NCI-H2081 (cell line): ENCODE measurements around the gene FCGR3B.
A peak's percentile ranks its signal among the peaks of the same experiment; 100 is the strongest.
"Not testable (repeated sequence)": the region's sequence is repeated elsewhere in the genome, so short reads cannot be mapped to it uniquely, and the experiment has no call there.

ENCODE experiments used
- DNase-seq, 2 experiments: peaks; one replicate each; lab custom pipeline; 2025; lab: John Stamatoyannopoulos, UW

Gene FCGR3B

DNA sequence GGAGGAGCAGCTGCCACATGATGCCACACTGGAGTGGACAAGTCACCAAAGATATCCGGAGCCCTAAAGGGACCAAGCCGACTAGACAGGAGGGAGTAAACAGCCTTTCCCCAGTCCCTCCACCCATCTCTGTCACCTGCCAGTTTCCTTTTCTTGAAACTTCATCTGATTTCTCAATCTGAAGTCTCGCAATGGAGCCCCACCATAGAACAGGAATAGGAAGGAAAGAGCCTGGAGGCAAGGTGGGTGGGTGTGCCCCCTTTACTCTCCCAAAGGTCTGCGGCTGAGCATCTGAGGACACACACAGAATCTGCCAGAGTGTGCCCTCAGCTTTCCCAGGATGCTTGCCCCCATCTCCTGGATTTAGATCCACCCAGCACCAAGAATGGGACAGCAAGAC is at the start of gene FCGR3B:
Gene FCGR3B, minus strand, starts transcription at position 101 of the 400 bp plus-strand sequence. Its CDS starts 82 bp downstream, at position 19.
- DNase-seq, result no peak

DNA sequence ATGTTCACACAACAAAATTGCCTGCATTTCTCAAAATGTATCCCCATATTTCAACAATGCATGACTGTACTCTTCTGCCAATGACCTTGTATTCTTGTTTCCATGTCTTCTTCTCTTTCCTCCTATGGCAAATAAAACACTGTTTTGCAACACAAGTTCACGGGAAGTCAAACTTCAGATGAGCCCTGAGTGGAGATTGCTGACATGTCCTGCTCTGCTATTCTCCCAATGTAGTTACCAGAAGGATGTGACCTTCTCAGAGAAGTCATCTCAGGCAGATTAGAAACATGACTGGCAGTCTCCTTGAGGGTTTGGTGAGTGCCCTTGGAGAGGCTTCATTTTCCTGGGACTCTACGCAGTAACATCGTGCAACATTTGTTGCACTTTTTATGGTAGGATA is 47.5 kb upstream of the FCGR3B start:
- DNase-seq, result no peak

DNA sequence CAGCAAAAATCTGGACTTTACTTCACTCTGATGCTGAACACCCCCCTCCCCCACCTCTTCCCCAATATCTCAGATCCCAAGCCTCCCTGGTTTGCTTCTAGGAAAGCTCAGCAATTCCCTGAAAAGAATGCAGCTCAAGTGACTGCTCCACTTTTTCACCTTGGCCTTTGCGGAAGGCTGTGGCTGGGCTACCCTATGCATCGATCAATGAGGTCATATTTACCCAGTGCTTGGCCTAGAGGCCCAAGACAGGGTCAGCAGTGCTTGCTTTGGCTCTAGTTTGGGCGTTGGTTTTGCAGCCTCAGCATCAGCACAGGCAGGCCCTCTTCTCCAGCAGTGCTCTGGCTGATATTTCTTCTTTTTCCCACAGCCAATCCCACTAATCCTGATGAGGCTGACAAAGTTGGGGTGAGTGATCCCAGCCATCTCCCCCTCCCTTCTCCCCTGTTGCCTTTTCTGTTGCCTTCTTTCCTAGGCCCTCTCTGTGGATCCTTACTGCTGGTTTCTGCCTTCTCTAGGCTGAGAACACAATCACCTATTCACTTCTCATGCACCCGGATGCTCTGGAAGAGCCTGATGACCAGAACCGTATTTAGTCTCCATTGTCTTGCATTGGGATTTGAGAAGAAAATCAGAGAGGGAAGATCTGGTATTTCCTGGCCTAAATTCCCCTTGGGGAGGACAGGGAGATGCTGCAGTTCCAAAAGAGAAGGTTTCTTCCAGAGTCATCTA is 46.1 kb upstream of the FCGR3B start:
- no peak for DNase-seq

DNA sequence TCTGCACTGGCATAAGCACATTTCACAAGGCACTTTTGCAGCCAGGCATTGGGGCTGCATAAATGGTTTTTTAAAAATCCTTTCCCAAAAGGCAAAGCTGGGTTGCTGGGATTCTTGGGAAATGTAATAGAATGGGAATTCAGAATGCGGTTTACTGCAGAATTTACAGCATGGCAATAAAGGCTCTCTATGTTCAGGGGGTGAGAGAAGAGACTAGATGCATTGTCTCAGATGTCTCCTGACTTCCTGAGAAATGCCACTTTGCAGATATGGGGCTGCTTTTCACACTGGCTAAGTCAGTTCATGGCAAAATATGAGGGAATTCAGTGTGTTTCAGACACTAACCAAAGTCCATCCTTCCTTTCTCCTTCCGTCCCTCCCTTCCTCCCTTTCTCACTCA is 45.5 kb upstream of the FCGR3B start:
- DNase-seq, result no peak

DNA sequence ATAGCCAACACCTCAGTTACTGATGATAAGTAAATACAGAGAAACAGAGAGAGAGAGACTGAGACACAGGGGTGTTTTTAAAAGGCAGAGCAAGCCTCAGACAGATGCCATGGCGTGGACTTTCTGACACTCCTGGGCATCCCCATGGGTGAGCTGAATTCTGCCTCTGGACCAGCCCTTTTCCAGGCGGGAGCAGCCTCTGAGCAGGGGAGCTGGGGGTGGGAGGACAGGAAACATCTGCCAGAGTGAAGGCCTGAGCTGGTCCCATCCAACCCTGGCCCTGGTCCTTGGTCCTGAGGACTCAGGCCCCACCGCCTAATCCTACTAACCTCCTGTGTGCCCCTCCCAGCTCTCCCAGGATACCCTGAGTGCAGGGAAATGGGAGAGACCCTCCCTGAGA is 43.9 kb upstream of the FCGR3B start:
- not testable (repeated sequence) for DNase-seq

DNA sequence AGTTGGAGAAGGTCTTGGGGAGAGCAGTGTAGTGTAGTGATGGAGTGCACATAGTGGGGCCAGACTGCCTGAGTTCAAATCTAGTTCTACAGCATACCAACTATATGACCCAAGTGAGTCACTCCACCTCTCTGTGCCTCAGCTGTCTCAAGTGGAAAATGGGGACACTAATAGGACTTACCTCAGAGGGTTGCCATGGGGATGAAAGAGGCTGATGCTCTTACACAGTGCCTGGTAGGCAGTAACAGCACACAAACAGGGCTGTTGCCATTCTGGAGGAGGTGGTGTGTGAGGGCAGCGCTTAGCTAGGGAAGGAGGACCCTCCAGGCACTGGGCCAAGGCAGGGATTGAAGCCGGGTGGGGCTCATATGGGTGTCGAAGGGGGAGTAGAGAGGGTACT is 43.5 kb upstream of the FCGR3B start:
- DNase-seq, result not testable (repeated sequence)

DNA sequence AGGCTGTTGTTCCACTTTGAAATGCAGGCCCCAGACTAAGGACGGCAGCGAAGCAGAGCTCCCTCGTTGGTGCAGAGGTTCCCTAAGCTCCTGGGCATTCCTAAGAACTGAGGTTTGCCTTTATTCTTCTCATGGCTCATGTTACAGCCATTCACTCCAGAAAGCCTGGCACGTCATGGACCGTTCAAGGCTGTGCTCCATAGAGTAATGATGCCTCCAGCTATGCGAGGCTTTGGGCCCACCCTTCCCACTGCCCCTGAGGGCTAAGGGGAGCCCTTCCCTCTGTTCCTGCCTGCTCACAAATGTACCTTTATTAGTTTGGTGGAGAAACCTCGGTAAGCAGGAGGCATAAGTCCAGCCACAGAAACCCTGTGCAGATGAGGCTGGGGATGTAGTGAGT is 42.5 kb upstream of the FCGR3B start:
- not testable (repeated sequence) for DNase-seq

DNA sequence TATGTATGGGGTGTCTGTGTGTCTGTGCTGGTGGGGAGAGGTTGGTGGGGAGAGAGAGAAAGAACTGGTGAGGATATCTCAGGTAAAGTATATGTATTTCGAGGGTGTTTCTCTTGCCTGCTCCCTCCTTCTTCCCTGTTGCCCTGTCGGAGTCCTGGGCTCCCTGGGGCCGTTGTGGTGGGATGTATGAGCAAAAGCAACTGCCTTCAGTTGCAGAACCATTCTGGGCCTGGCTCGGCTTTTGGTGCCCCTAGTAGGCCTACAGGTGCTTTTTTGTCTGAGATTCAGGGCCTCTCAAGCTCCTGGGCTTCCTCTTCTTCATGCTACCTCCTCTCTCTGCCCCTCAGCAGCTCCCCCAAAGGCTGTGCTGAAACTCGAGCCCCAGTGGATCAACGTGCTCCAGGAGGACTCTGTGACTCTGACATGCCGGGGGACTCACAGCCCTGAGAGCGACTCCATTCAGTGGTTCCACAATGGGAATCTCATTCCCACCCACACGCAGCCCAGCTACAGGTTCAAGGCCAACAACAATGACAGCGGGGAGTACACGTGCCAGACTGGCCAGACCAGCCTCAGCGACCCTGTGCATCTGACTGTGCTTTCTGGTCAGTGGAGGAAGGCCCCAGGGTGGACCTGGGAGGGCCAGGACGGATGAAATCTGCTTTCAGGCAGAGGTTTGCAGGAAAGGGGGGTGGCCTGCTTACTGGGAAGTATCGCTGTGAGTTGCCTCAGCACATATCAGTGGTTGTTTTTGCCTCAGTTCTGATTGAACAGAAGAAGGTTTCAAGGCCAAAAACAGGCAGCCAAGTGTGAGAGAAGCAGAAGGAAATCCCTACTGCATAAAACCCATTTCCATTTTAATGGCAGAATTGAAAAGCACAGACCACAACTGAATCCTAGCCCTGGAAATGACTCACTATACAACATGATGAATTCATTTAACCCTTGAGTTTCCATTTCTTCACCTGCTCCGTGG is 40.4 kb upstream of the FCGR3B start:
- not testable (repeated sequence) for DNase-seq

DNA sequence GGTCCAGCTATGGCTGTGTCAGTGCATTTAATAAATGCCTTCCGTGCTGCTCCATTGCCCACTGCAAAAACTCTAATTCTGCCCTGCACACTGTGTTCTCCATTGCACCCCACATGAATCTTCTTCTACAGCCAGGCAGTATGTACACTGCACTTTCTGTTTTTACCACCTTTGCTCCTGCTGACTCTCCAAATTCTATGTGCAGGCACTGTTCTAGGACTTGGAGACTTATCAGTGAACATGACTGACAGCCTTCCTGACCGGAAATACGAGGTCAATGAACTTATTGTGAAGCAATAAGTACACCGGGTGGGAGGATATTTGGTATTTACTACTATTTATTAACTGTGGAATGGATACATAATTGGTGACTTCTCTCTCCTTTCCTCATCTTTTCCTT is 33.7 kb upstream of the FCGR3B start:
- not testable (repeated sequence) for DNase-seq

DNA sequence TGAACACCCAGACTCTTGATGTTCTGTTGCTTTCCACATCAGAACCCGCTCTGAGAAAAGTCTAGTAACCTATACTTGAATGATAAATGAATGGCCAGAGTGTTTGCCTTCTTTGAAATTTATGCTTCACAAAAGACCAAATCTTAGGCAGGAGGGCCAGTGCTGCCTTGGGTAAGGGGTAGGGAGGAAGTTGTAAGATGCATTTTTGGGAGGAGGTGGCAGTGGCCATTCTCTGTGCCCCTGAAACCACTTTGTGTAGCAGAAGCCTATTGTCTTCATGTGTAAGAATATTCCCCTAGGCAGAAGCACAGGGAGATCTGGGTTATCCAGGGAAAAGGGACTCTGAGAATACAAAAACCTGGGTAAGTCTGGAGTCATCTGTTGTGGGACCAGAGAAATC is 32.6 kb upstream of the FCGR3B start:
- DNase-seq, result not testable (repeated sequence)

DNA sequence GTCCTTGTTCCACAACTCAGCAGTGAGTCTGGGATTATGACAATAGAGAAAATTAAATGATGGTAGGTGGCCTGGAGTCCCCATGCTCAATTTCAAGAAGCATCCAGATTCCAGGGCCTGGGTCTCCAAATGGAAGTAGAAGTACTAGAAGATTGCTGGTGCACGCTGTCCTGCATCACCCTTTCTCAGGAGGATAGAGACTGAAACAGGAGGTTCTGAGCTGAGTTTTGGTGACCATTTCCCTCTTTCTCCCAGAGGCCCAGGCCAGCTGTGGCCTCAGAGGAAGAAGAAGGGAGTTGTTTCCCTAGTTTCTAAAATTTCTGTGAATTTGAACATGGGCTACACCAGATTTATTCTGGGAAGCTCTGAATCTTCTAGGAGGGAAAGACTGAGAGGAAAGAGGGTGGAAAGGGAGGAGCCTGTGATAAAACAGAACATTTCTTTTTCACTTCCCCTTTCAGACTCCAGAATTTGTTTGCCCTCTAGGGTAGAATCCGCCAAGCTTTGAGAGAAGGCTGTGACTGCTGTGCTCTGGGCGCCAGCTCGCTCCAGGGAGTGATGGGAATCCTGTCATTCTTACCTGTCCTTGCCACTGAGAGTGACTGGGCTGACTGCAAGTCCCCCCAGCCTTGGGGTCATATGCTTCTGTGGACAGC is 31.8 kb upstream of the FCGR3B start, which contains the start of gene FCGR2B:
Gene FCGR2B, plus strand, starts transcription at position 460 of the 656 bp plus-strand sequence. Its CDS starts 99 bp downstream, at position 559.
- DNase-seq, result not testable (repeated sequence)

DNA sequence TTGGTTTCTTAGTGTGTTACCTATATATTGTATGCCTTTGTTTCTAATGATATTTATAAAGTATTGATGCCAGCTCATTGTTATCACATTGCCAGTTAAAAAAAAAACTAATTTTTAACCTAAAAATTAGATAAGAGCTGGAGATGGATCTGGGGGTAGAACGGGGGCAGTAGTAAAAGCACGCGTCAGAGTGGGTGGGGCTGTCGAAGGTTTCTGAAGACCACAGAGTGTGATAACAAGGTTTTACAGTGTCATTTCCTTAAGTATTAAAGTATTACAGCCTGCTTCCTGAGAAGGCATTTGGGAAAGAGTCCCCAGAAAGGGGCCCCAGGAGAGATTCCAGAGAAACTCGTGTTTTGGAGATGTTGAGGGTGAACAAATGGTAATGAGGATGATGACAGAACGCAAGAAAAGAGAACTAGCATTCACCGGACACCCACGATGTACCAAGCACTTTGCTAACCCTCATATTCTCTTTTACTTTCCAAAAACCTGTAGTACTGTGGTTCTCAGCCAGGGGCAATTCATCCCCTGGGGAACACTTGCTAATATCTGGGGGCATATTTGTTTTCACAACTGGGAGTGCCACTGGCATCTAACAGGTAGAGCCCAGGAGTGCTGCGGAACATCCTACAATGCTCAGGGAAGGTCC is 30.8 kb upstream of the FCGR3B start:
- DNase-seq, result not testable (repeated sequence)

DNA sequence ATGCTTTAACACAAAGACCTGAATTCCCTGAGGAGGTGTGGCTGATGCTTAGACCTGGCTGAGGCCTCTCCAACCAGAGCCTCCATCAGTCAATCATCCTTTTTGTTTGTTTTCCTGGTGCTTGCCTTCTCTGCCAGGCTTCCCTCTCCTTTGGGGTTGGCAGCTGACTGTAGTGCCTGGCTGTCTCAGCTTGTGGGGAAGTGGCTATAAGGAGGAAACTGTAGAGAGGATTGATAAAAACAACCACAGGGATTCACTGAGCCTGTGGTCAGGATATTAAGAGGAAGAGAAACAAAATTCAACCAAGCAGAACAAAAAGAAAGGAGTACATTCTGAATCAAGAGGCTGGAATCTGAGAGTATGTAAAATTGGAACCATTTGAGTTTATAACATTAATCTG is 27.5 kb upstream of the FCGR3B start:
- not testable (repeated sequence) for DNase-seq

DNA sequence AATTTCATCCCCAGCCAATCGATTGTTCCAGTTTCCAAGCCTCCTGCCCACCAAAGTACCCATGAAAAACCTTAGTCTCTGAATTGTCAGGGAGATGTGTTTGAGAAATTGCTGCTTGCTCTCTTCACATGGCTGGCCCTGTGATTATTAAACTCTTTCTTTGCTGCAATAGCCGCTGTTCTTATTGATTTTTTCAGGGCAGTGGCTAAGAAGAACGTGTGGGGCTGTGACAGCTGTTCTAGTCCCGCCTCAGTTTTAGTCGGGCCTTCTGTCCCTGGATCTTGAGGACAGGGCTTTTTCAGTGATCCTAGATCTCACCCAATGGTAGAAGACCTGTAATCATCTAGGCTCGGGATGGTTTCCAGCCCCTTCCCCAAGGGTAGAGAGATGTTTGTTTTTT is 23.0 kb upstream of the FCGR3B start:
- not testable (repeated sequence) for DNase-seq

DNA sequence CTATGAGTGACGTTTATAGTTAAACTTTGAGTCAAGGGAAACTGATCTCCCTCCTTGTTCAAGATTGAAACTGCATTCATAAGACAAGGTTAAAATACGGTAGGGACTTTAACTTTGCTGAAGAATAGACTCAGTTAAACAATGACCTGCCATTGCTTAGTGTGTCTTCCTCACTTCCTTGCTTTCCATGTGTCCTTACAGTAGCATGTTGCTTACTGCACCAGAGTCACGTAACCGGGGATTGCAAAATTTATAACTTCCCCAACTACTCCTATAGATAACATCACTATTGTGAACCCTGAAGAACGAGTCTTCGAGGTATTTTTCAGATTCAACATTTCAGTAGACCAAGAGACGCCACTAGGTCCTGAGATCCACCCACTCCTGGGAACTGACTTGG is 22.6 kb upstream of the FCGR3B start:
- DNase-seq, result not testable (repeated sequence)

DNA sequence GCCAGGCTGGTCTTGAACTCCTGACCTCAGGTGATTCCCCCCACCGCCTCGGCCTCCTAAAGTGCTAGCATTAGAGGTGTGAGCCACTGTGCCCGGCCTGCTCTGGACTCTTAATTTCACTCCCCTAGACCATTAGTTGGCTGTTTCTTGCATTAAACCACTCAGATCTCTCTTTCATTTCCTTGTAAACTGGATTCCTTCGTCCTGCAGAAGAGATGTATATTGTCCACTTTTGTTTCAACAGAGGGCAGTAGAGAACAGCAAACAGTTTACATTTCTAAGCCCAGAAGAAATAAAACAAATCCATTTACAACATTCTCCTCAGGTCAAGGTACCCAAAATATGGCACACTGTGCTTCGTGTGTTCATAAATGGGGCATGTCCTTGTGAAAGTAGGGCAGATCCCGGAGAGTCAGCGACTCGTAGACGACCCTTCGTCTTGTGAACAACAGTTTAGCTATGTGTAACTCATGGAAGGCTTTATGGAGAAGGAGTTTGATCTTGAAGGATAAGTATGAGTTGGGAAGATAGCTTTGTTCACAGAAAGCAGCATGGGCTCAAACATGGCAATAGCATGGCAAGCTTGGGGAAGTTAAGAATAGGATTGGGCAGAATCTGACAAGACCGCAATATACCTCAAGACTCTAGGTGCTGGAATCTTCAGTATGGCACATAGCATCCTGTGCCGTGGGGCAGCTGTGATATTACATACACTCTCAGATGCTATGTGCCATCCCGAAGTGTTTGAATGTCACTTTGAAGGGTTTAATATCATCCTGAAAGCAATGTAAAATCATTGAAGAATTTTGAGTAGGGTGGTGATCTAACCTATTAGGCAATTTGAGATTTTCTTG is 16.8 kb upstream of the FCGR3B start:
- peak in 1 of 2 experiments; percentile 14 for DNase-seq

DNA sequence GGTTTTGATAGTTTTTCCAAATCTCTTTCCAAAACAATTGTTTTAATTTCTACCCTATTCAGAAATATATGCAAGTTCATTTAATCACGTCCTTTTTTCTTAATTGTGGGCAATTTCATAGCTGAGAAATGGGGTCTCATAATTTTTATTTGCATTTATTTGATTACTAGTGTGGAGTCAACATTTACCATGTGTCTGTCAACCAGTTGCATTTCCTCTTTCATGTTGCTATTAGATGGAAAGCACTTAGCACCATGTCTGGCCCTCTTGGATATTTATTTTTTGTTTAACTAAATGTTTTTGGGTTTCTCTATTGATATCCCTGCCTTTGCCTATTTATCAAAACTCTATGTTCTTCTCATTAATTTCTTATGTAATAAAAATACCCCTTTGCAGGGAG is 13.9 kb upstream of the FCGR3B start:
- not testable (repeated sequence) for DNase-seq

DNA sequence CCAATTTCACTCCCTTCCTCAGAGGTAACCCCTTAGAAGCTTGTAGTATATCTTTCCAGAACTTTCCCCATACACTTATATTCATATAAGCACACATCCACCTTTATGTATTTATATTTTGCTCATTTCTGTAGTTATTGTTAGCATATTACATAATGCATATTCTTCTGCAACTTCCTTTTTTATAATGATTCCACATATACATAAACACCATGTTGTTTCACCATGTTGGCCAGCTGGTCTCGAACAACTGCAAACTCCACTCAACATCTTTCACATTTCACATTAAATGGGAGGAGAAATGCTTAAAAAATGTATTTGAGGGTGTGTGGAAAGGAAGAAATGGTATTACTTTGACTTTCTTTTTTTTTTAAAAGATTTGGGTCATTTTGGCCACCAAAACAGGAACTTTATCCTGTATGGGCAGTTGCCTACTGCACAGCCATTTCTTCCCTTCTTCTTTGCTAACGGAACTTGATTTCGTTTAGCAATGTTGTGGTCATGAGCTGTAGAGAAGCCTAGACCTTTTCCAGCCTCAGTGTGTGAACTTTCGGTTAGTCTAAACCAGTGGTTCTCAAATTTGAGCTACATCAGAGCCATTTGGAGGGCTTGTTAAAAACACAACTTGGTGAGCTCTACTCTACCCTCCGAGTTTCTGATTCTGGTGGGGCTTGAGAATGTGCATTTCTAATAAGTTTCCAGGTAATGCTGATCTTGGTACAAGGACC is 12.7 kb upstream of the FCGR3B start:
- DNase-seq, result not testable (repeated sequence)

DNA sequence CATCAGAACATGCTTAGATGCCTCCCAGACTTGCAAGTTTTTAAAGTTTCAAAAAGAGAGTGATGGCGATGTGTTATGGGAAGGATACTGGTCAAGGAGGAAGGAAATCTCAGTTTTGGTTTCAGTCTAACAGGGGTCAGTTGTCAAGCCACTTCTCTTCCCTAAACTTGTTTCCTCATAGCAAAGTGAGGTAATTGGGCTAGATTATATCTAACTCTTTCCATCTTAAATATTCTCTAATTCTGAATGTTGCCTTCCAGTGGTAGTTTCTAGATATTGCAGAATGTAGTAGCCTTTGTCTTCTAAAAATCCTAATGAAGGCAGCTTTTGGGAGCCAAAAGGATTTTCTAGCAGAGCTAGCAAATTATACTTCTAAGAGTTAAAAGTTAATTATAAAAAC is 11.7 kb upstream of the FCGR3B start:
- DNase-seq, result not testable (repeated sequence)

DNA sequence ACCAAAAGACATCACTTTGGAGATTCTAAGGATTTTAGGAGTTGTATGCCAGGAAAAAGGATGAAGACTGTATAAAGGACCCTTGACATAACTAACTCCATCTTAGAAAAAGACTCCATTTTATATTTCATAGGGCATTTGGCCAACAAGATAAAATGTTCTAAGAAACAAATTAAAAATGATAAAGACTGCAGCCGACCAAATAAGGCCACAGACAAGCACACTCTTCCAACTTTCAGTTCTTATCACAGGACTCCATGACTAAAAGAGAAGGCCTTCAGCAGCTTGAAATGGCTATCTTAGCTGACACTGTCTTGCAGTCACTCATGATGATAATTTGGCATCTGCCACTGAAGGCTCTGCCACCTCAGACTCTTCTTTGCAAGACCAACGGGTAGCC is 8.2 kb upstream of the FCGR3B start:
- DNase-seq, result not testable (repeated sequence)
